ENCODE measurements around the gene PCDHGA11. TPM values are rescaled to one million over a fixed set of nuclear protein-coding genes. Genes with fewer than 3 reads are reported as not detected.

The PCDHGA11 gene
- total RNA-seq, 5 donors from 2014 or later (not counting 1 experiment from before 2014, with no cell fraction given): 0.06 to 0.44 (median 0.11) TPM; not detected in 1

Other genes with a start within 250 kb of the PCDHGA11 start
- gene PCDHB7, start 248.4 kb upstream of the PCDHGA11 start, total RNA-seq: not detected
- not detected for gene PCDHB8, start 243.3 kb upstream of the PCDHGA11 start, total RNA-seq
- gene PCDHB16, start 238.7 kb upstream of the PCDHGA11 start, total RNA-seq: not detected
- gene PCDHB9, start 233.9 kb upstream of the PCDHGA11 start, total RNA-seq: under 1 TPM in 3 of 5 donors, not detected in 2; 0.09 to 0.26 (median 0.23) TPM
- gene PCDHB10, start 228.7 kb upstream of the PCDHGA11 start, total RNA-seq: not detected
- gene PCDHB11, start 221.4 kb upstream of the PCDHGA11 start, total RNA-seq: not detected
- gene PCDHB12, start 212.3 kb upstream of the PCDHGA11 start, total RNA-seq: not detected
- gene PCDHB13, start 207.1 kb upstream of the PCDHGA11 start, total RNA-seq: under 1 TPM in 1 of 5 donors, not detected in 4; 0.06 TPM
- under 1 TPM in 1 of 5 donors, not detected in 4; 0.12 TPM for gene PCDHB14, start 197.7 kb upstream of the PCDHGA11 start, total RNA-seq
- under 1 TPM in 2 of 5 donors, not detected in 3; 0.12 to 0.16 TPM for gene PCDHB15, start 175.7 kb upstream of the PCDHGA11 start, total RNA-seq
- 1 to 10 TPM in 2 of 5 donors, under 1 TPM in 2, not detected in 1; 0.49 to 2.0 (median 0.97) TPM for gene SLC25A2, start 117.0 kb upstream of the PCDHGA11 start, total RNA-seq
- 100 to 1,000 TPM in 3 of 5 donors, 10 to 100 TPM in 2; 83.7 to 103 (median 101) TPM for gene TAF7, start 100.3 kb upstream of the PCDHGA11 start, total RNA-seq
- gene PCDHGA1, start 90.5 kb upstream of the PCDHGA11 start, total RNA-seq: under 1 TPM in 4 of 5 donors, not detected in 1; 0.16 to 0.38 (median 0.31) TPM
- under 1 TPM in 2 of 5 donors, not detected in 3; 0.13 to 0.15 TPM for gene PCDHGA2, start 82.3 kb upstream of the PCDHGA11 start, total RNA-seq
- under 1 TPM in 2 of 5 donors, not detected in 3; 0.09 to 0.20 TPM for gene PCDHGA3, start 77.2 kb upstream of the PCDHGA11 start, total RNA-seq
- gene PCDHGB1, start 71.0 kb upstream of the PCDHGA11 start, total RNA-seq: under 1 TPM in 2 of 5 donors, not detected in 3; 0.13 to 0.19 TPM
- under 1 TPM in 4 of 5 donors, not detected in 1; 0.18 to 0.37 (median 0.28) TPM for gene PCDHGA4, start 66.0 kb upstream of the PCDHGA11 start, total RNA-seq
- gene PCDHGB2, start 61.1 kb upstream of the PCDHGA11 start, total RNA-seq: under 1 TPM; 0.16 to 0.62 (median 0.47) TPM
- gene PCDHGA5, start 56.9 kb upstream of the PCDHGA11 start, total RNA-seq: under 1 TPM in 3 of 5 donors, not detected in 2; 0.06 to 0.43 (median 0.41) TPM
- under 1 TPM; 0.20 to 0.85 (median 0.41) TPM for gene PCDHGB3, start 50.8 kb upstream of the PCDHGA11 start, total RNA-seq
- under 1 TPM; 0.19 to 0.64 (median 0.28) TPM for gene PCDHGA6, start 47.2 kb upstream of the PCDHGA11 start, total RNA-seq
- gene PCDHGA7, start 38.3 kb upstream of the PCDHGA11 start, total RNA-seq: under 1 TPM; 0.16 to 0.53 (median 0.21) TPM
- gene PCDHGB4, start 33.4 kb upstream of the PCDHGA11 start, total RNA-seq: under 1 TPM; 0.09 to 0.29 (median 0.19) TPM
- under 1 TPM in 3 of 5 donors, not detected in 2; 0.05 to 0.13 (median 0.09) TPM for gene PCDHGA8, start 28.4 kb upstream of the PCDHGA11 start, total RNA-seq
- under 1 TPM; 0.26 to 0.96 (median 0.39) TPM for gene PCDHGB5, start 23.1 kb upstream of the PCDHGA11 start, total RNA-seq
- gene PCDHGA9, start 18.3 kb upstream of the PCDHGA11 start, total RNA-seq: under 1 TPM in 4 of 5 donors, not detected in 1; 0.14 to 0.26 (median 0.19) TPM
- gene PCDHGB6, start 13.0 kb upstream of the PCDHGA11 start, total RNA-seq: under 1 TPM in 4 of 5 donors, not detected in 1; 0.19 to 0.59 (median 0.37) TPM
- under 1 TPM; 0.10 to 0.53 (median 0.32) TPM for gene PCDHGA10, start 8.1 kb upstream of the PCDHGA11 start, total RNA-seq
- under 1 TPM; 0.16 to 0.33 (median 0.22) TPM for gene PCDHGB7, start 3.4 kb upstream of the PCDHGA11 start, total RNA-seq
- under 1 TPM in 4 of 5 donors, not detected in 1; 0.09 to 0.53 (median 0.22) TPM for gene PCDHGA12, start 9.5 kb downstream of the PCDHGA11 start, total RNA-seq
- gene PCDHGC3, start 54.9 kb downstream of the PCDHGA11 start, total RNA-seq: under 1 TPM in 4 of 5 donors, not detected in 1; 0.12 to 0.30 (median 0.24) TPM
- gene PCDHGC4, start 64.0 kb downstream of the PCDHGA11 start, total RNA-seq: under 1 TPM in 2 of 5 donors, not detected in 3; 0.18 to 0.51 TPM
- not detected for gene PCDHGC5, start 68.0 kb downstream of the PCDHGA11 start, total RNA-seq
- gene DIAPH1, start 197.9 kb downstream of the PCDHGA11 start, total RNA-seq: 100 to 1,000 TPM; 190 to 271 (median 211) TPM
- 10 to 100 TPM; 68.5 to 78.5 (median 73.8) TPM for gene HDAC3, start 215.8 kb downstream of the PCDHGA11 start, total RNA-seq
- gene RELL2, start 215.9 kb downstream of the PCDHGA11 start, total RNA-seq: 10 to 100 TPM; 15.3 to 30.7 (median 26.0) TPM
- gene FCHSD1, start 230.4 kb downstream of the PCDHGA11 start, total RNA-seq: 100 to 1,000 TPM in 3 of 5 donors, 10 to 100 TPM in 2; 68.5 to 103 (median 101) TPM

Measured in T-cell (primary cell).